Activated naive CD4-positive, alpha-beta T cell treated with anti-CD3 and anti-CD28 coated beads, Interleukin-2, amount 50 U/mL, for 72 hours (primary cell): ENCODE measurements around the gene HACD2. TPM values are rescaled to one million over a fixed set of nuclear protein-coding genes. Genes with fewer than 3 reads are reported as not detected.
"Not testable (repeated sequence)": the region's sequence is repeated elsewhere in the genome, so short reads cannot be mapped to it uniquely, and the experiment has no call there.

Source experiments
- ATAC-seq, 2 donors: fragments of 150-1000 bp; cut with Tn5 transposase; 2 replicates each; pipeline ENCODE4 v1.10.0; 2021; ENCODE audit warnings: mild to moderate bottlenecking in 2 of 2, moderate library complexity in 2 of 2
- DNase-seq, 2 donors: peaks; one replicate each; pipeline ENCODE4 v3.0.0; 2021 to 2022; ENCODE audit warnings: low spot score in 2 of 2
- H3K27ac Mint-ChIP-seq, 2 donors: one replicate each; pipeline ENCODE4 v1.8.0; 2022; ENCODE audit warnings: mild to moderate bottlenecking in 2 of 2, mixed read lengths in 2 of 2
- H3K36me3 Mint-ChIP-seq, 2 donors: one replicate each; pipeline ENCODE4 v1.8.0; 2022; ENCODE audit warnings: mixed read lengths in 2 of 2
- H3K9me3 Mint-ChIP-seq, 2 donors: one replicate each; pipeline ENCODE4 v1.8.0; 2022; ENCODE audit warnings: mixed read lengths in 2 of 2
- total RNA-seq, 2 donors: library from RNA; stranded (reverse); gene quantifications; one replicate each; pipeline ENCODE4 v1.2.3, GENCODE V29; 2022

HACD2 gene
- total RNA-seq, 2 donors from 2014 or later = 21.7 to 25.5 TPM

GRCh38 chr3:123522320-123523022 is 62.4 kb downstream of the HACD2 start:
- H3K36me3 Mint-ChIP-seq = peaks cover 5 to 13% of the 10 kb centered on the region in 2 donors
- ATAC-seq (peak in 1 of 2 donors; percentile 24), DNase-seq (no peak)
- H3K27ac Mint-ChIP-seq = peak overlapping the region; percentile 74 to 89
- no peaks in the 10 kb centered on the region for H3K9me3 Mint-ChIP-seq

- Mint-ChIP-seq H3K27ac (peak overlapping the region in 1 of 2 donors; percentile 34), H3K36me3 (peaks cover 5 to 13% of the 10 kb centered on the region in 2 donors), H3K9me3 (no peaks in the 10 kb centered on the region)
- no peak for ATAC-seq
- DNase-seq = no peak
These were observed 63.5 kb downstream of the HACD2 start for GRCh38 chr3:123521179-123521969.

- ATAC-seq (no peak), DNase-seq (no peak)
- peaks cover 0 to 13% of the 10 kb centered on the region in 2 donors for H3K36me3 Mint-ChIP-seq
- H3K27ac Mint-ChIP-seq = peak overlapping the region in 1 of 2 donors; percentile 34
- H3K9me3 Mint-ChIP-seq = no peaks in the 10 kb centered on the region
These were observed 64.2 kb downstream of the HACD2 start for GRCh38 chr3:123520656-123521055.

GRCh38 chr3:123518892-123519485 is 65.9 kb downstream of the HACD2 start:
- no peak overlapping the region for H3K27ac Mint-ChIP-seq
- DNase-seq (no peak), ATAC-seq (no peak)
- peaks cover 0 to 8% of the 10 kb centered on the region in 2 donors for H3K36me3 Mint-ChIP-seq
- no peaks in the 10 kb centered on the region for H3K9me3 Mint-ChIP-seq

GRCh38 chr3:123511726-123512125 is 73.1 kb downstream of the HACD2 start:
- ATAC-seq (no peak), DNase-seq (no peak)
- H3K36me3 Mint-ChIP-seq = peaks cover 0 to 16% of the 10 kb centered on the region in 2 donors
- H3K9me3 Mint-ChIP-seq = no peaks in the 10 kb centered on the region
- peak overlapping the region in 1 of 2 donors; percentile 50 for H3K27ac Mint-ChIP-seq

- DNase-seq (no peak), ATAC-seq (no peak)
- no peak overlapping the region for H3K27ac Mint-ChIP-seq
- peaks cover 0 to 16% of the 10 kb centered on the region in 2 donors for H3K36me3 Mint-ChIP-seq
- no peaks in the 10 kb centered on the region for H3K9me3 Mint-ChIP-seq
These were observed 73.8 kb downstream of the HACD2 start for GRCh38 chr3:123511084-123511483.

- H3K36me3 Mint-ChIP-seq = peaks cover 0 to 12% of the 10 kb centered on the region in 2 donors
- ATAC-seq (no peak), DNase-seq (no peak)
- H3K9me3 Mint-ChIP-seq = no peaks in the 10 kb centered on the region
- H3K27ac Mint-ChIP-seq = no peak overlapping the region
These were observed 76.7 kb downstream of the HACD2 start for GRCh38 chr3:123508178-123508577.

GRCh38 chr3:123505820-123506219 is 79.0 kb downstream of the HACD2 start:
- ATAC-seq = no peak
- no peak overlapping the region for H3K27ac Mint-ChIP-seq
- no peak for DNase-seq
- H3K36me3 Mint-ChIP-seq = no peaks in the 10 kb centered on the region
- H3K9me3 Mint-ChIP-seq = no peaks in the 10 kb centered on the region

- DNase-seq (no peak), ATAC-seq (no peak)
- no peak overlapping the region for H3K27ac Mint-ChIP-seq
- H3K36me3 Mint-ChIP-seq = peaks cover 0 to under 1% of the 10 kb centered on the region in 2 donors
- no peaks in the 10 kb centered on the region for H3K9me3 Mint-ChIP-seq
These were observed 81.7 kb downstream of the HACD2 start for GRCh38 chr3:123503203-123503602.

- Mint-ChIP-seq H3K36me3 (peaks cover 0 to 5% of the 10 kb centered on the region in 2 donors), H3K27ac (no peak overlapping the region), H3K9me3 (no peaks in the 10 kb centered on the region)
- ATAC-seq (no peak), DNase-seq (no peak)
These were observed 85.5 kb downstream of the HACD2 start for GRCh38 chr3:123499322-123499721.

- H3K27ac Mint-ChIP-seq = peak overlapping the region in 1 of 2 donors; percentile 55
- peaks cover 0 to 9% of the 10 kb centered on the region in 2 donors for H3K36me3 Mint-ChIP-seq
- no peak for ATAC-seq
- H3K9me3 Mint-ChIP-seq = no peaks in the 10 kb centered on the region
- DNase-seq = no peak
These were observed 86.1 kb downstream of the HACD2 start for GRCh38 chr3:123498761-123499160.

GRCh38 chr3:123493912-123494311 is 90.9 kb downstream of the HACD2 start:
- ATAC-seq (no peak), DNase-seq (no peak)
- Mint-ChIP-seq H3K9me3 (no peaks in the 10 kb centered on the region), H3K27ac (no peak overlapping the region), H3K36me3 (peaks cover 0 to 9% of the 10 kb centered on the region in 2 donors)

GRCh38 chr3:123491966-123492587 is 92.8 kb downstream of the HACD2 start:
- Mint-ChIP-seq H3K9me3 (no peaks in the 10 kb centered on the region), H3K27ac (no peak overlapping the region), H3K36me3 (peaks cover 0 to 4% of the 10 kb centered on the region in 2 donors)
- ATAC-seq = no peak
- DNase-seq = no peak

GRCh38 chr3:123489400-123490004 is 95.4 kb downstream of the HACD2 start:
- DNase-seq (peak in 1 of 2 donors; percentile 64), ATAC-seq (peak in 1 of 2 donors; percentile 55)

GRCh38 chr3:123488645-123489347 is 96.1 kb downstream of the HACD2 start:
- Mint-ChIP-seq H3K27ac (no peak overlapping the region), H3K9me3 (no peaks in the 10 kb centered on the region), H3K36me3 (peaks cover 0 to under 1% of the 10 kb centered on the region in 2 donors)
- ATAC-seq (no peak), DNase-seq (no peak)

More at GRCh38 chr3:123489400-123490004, 95.4 kb downstream of the HACD2 start:
- H3K9me3 Mint-ChIP-seq = no peaks in the 10 kb centered on the region
- H3K36me3 Mint-ChIP-seq = peaks cover 0 to 4% of the 10 kb centered on the region in 2 donors
- H3K27ac Mint-ChIP-seq = no peak overlapping the region

GRCh38 chr3:123487063-123487462 is 97.8 kb downstream of the HACD2 start:
- not testable (repeated sequence) for DNase-seq, H3K9me3 Mint-ChIP-seq, ATAC-seq, H3K27ac Mint-ChIP-seq, H3K36me3 Mint-ChIP-seq
